Kidney (tissue), 14 donors: ENCODE measurements around the gene GPR152. TPM values are rescaled to one million over a fixed set of nuclear protein-coding genes. Genes with fewer than 3 reads are reported as not detected.

Source experiments
- DNase-seq, 5 donors: peaks; one replicate each; pipeline ENCODE4 v3.0.0-alpha.2; 2013 to 2020
- FAIRE-seq: peaks from 2 replicates; lab custom pipeline; 2012; peaks lifted over from hg19 to GRCh38; lab: Jason Lieb, UNC
- H3K27ac ChIP-seq, 2 donors: one replicate each; pipeline ENCODE4 v1.7.0; 2013; ENCODE audit warnings: low read depth in 2 of 2, low read length in 2 of 2, inconsistent platforms in 1 of 2
- H3K27me3 ChIP-seq: one replicate; pipeline ENCODE4 v1.7.1; 2013; ENCODE audit warnings: low read length, inconsistent platforms; ENCODE audit not compliant: control insufficient read depth, insufficient read depth
- H3K36me3 ChIP-seq, 3 donors: one replicate each; pipeline versions ENCODE4 v1.7.0 to v1.7.1; 2013; ENCODE audit warnings: low read length in 3 of 3, control low read depth in 1 of 3, inconsistent platforms in 1 of 3; ENCODE audit not compliant: insufficient read depth in 3 of 3, control insufficient read depth in 2 of 3
- H3K4me1 ChIP-seq, 3 donors: one replicate each; pipeline versions ENCODE4 v1.7.0 to v1.7.1; 2013; ENCODE audit warnings: low read length in 3 of 3, inconsistent platforms in 1 of 3, low read depth in 1 of 3; ENCODE audit not compliant: control insufficient read depth in 2 of 3, insufficient read depth in 2 of 3
- H3K4me3 ChIP-seq, 3 donors: one replicate each; pipeline versions ENCODE4 v1.7.0 to v1.8.1; 2013; ENCODE audit warnings: low read length in 3 of 3, control low read depth in 1 of 3, inconsistent platforms in 1 of 3
- H3K9ac ChIP-seq, 3 donors: one replicate each; pipeline versions ENCODE4 v1.7.0 to v1.7.1; 2013; ENCODE audit warnings: low read length in 3 of 3, control low read depth in 1 of 3, inconsistent platforms in 1 of 3
- H3K9me3 ChIP-seq, 3 donors: one replicate each; pipeline versions ENCODE4 v1.7.0 to v1.7.1; 2013; ENCODE audit warnings: low read length in 3 of 3, control low read depth in 1 of 3, inconsistent platforms in 1 of 3; ENCODE audit not compliant: control insufficient read depth in 2 of 3, insufficient read depth in 1 of 3
- CTCF ChIP-seq: IDR thresholded peaks from 3 replicates; pipeline ENCODE4 v1.5.1; 2012; ENCODE audit warnings: mild to moderate bottlenecking, moderate library complexity, borderline replicate concordance; ENCODE audit not compliant: insufficient read depth; ENCODE audit errors: extremely low read depth
- intact Hi-C: fragments of 100-400 bp; cut with DNase I; formaldehyde crosslinking; loops from one replicate; pipeline ENCODE4 v1.11.1; 2022
- polyA plus RNA-seq: library from polyadenylated mRNA; stranded (reverse); fragments of 350-450 nt; fragmentation: Illumina TruSeq; extraction: RNeasy Lipid Tissue Mini Kit (QIAGEN cat#74804); gene quantifications from one replicate; pipeline ENCODE4 v1.2.3, GENCODE V29; 2014; ENCODE audit warnings: low read depth, low replicate concordance; ENCODE audit not compliant: insufficient read depth
- total RNA-seq: library from RNA; stranded (reverse); fragmentation: NEBNext Ultra II Directional; extraction: Animal tissue kit (Norgen Biotek cat#: 25700); gene quantifications from one replicate; pipeline ENCODE4 v1.2.1, GENCODE V29; 2021
- donor health status: control.
- donor health status: control.
- donor health status: control.
- donor health status: control.
- donor health status: control.
- donor health status: DM: yes; HTN: yes; CAD: no.
- donor health status: Normal renal cell carcinoma (clear cell type).

GPR152 gene
- total and polyA plus RNA-seq, 2 donors from 2014 or later = not detected

- DNase-seq (no peak), FAIRE-seq (no peak)
- Histone ChIP-seq H3K4me1 (peaks cover 0 to 16% (median 0%) of the 10 kb centered on the region in 3 donors), H3K27me3 (no peaks in the 10 kb centered on the region), H3K9me3 (no peaks in the 10 kb centered on the region), H3K27ac (no peak overlapping the region), H3K4me3 (no peak overlapping the region), H3K36me3 (peaks cover 0 to 4% (median 0%) of the 10 kb centered on the region in 3 donors), H3K9ac (no peak overlapping the region)
- TF ChIP-seq CTCF = no peak
- intact Hi-C loops = no loop called here
These were observed 12.1 kb downstream of the GPR152 start for GRCh38 chr11:67440229-67441097.

- Histone ChIP-seq H3K36me3 (peaks cover 0 to 4% (median 0%) of the 10 kb centered on the region in 3 donors), H3K4me1 (peaks cover 0 to 14% (median 0%) of the 10 kb centered on the region in 3 donors), H3K9me3 (no peaks in the 10 kb centered on the region), H3K27ac (no peak overlapping the region), H3K9ac (no peak overlapping the region), H3K27me3 (no peaks in the 10 kb centered on the region), H3K4me3 (no peak overlapping the region)
- intact Hi-C loops = no loop called here
- no peak for TF ChIP-seq CTCF
- DNase-seq (peak in 1 of 5 donors; percentile 86), FAIRE-seq (no peak)
These were observed 13.0 kb downstream of the GPR152 start for GRCh38 chr11:67439321-67440228.

- TF ChIP-seq CTCF = no peak
- Histone ChIP-seq H3K9ac (no peak overlapping the region), H3K36me3 (peaks cover 0 to 6% (median 2%) of the 10 kb centered on the region in 3 donors), H3K27me3 (no peaks in the 10 kb centered on the region), H3K4me1 (peaks cover 0 to 14% (median 0%) of the 10 kb centered on the region in 3 donors), H3K9me3 (no peaks in the 10 kb centered on the region), H3K27ac (no peak overlapping the region), H3K4me3 (no peak overlapping the region)
- FAIRE-seq = no peak
- intact Hi-C loops = no loop called here
- DNase-seq = peak in 2 of 5 donors; percentile 48 to 91
These were observed 14.2 kb downstream of the GPR152 start for GRCh38 chr11:67438158-67438902.
